Stimulated activated CD4-positive, alpha-beta T cell treated with anti-CD3 and anti-CD28 coated beads, Interleukin-12 subunit alpha, Interleukin-12 subunit beta, amount 100 ng/mL, for 4 hours (primary cell): Measurements from ENCODE around the gene EDEM2.
"Not testable (repeated sequence)": the region's sequence is repeated elsewhere in the genome, so short reads cannot be mapped to it uniquely, and the experiment has no call there.

Experiments used
- DNase-seq: peaks from one replicate; pipeline ENCODE4 v3.0.0-alpha.2; 2020

EDEM2 gene

GRCh38 chr20:35146920-35147574, at the start of gene EDEM2:
Gene EDEM2, minus strand, starts transcription at chr20:35147336. Its CDS starts 78 bp downstream, at chr20:35147258.
- DNase-seq = peak; percentile 92

GRCh38 chr20:35196313-35196712, 49.2 kb upstream of the EDEM2 start:
- no peak for DNase-seq

GRCh38 chr20:35193031-35193791, 46.1 kb upstream of the EDEM2 start:
- DNase-seq = not testable (repeated sequence)

- no peak for DNase-seq
These were observed 45.2 kb upstream of the EDEM2 start for GRCh38 chr20:35192118-35192872.

- no peak for DNase-seq
These were observed 44.4 kb upstream of the EDEM2 start for GRCh38 chr20:35191419-35192117.

GRCh38 chr20:35190556-35190955, 43.4 kb upstream of the EDEM2 start:
- DNase-seq = no peak

- not testable (repeated sequence) for DNase-seq
These were observed 42.1 kb upstream of the EDEM2 start for GRCh38 chr20:35189223-35189622.

GRCh38 chr20:35187584-35188190, 40.6 kb upstream of the EDEM2 start:
- DNase-seq = no peak

- DNase-seq = not testable (repeated sequence)
These were observed 39.7 kb upstream of the EDEM2 start for GRCh38 chr20:35186691-35187289.

GRCh38 chr20:35181731-35182130, 34.6 kb upstream of the EDEM2 start:
- no peak for DNase-seq

- no peak for DNase-seq
These were observed 33.1 kb upstream of the EDEM2 start for GRCh38 chr20:35180266-35180665.

GRCh38 chr20:35179292-35180212, 32.4 kb upstream of the EDEM2 start:
- DNase-seq = no peak

GRCh38 chr20:35176132-35176531, 29.0 kb upstream of the EDEM2 start:
- no peak for DNase-seq

- DNase-seq = no peak
These were observed 27.5 kb upstream of the EDEM2 start for GRCh38 chr20:35174458-35175216.

- no peak for DNase-seq
These were observed 26.5 kb upstream of the EDEM2 start for GRCh38 chr20:35173576-35174192.

GRCh38 chr20:35172434-35172806, 25.3 kb upstream of the EDEM2 start:
- DNase-seq = no peak

- DNase-seq = no peak
These were observed 24.8 kb upstream of the EDEM2 start, which contains the start of gene PROCR for GRCh38 chr20:35171753-35172433. Gene PROCR, plus strand, starts transcription at chr20:35172072. Its CDS starts 83 bp downstream, at chr20:35172155.

GRCh38 chr20:35171438-35171752, 24.3 kb upstream of the EDEM2 start:
- no peak for DNase-seq
